ENCODE results near the gene GABBR2. TPM values are rescaled to one million over a fixed set of nuclear protein-coding genes. Genes with fewer than 3 reads are reported as not detected.
A peak's percentile ranks its signal among the peaks of the same experiment; 100 is the strongest.
"Not testable (repeated sequence)": the region's sequence is repeated elsewhere in the genome, so short reads cannot be mapped to it uniquely, and the experiment has no call there.

GABBR2 gene
- total RNA-seq, 1 donor = 0.27 TPM

DNA sequence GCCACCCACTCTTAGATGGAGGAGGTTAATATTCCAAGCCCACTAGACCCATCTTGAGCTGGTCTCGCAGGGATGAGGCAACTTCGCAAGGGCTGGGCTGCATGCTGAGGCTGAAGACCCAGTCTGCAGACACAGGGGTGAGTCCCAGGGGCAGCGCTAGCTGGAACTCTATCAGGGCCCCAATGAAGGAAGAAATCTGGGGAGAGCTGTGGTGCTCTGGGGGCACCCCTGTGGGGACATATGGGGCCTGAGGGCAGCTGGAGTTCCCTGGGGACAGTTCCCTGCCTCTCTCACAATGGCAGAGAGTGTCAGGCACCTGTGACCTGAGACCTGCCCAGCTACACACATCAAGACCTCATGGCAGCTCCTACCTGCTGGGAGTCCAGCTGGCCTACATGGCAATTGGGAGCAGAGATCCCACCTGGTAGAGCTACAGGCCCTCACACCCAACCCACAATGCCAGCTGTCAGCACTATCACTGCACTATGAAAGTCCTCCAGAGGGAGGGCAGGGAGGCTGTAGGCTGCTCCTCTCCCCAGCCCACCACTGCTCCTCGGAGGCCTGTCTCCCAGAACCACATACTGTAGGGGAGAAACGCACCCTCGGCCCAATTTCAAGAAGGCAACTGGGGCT, 202.2 kb downstream of the GABBR2 start:
- no peak for DNase-seq (ENCODE audit: low read depth)
- TF ChIP-seq, protein P1, sequence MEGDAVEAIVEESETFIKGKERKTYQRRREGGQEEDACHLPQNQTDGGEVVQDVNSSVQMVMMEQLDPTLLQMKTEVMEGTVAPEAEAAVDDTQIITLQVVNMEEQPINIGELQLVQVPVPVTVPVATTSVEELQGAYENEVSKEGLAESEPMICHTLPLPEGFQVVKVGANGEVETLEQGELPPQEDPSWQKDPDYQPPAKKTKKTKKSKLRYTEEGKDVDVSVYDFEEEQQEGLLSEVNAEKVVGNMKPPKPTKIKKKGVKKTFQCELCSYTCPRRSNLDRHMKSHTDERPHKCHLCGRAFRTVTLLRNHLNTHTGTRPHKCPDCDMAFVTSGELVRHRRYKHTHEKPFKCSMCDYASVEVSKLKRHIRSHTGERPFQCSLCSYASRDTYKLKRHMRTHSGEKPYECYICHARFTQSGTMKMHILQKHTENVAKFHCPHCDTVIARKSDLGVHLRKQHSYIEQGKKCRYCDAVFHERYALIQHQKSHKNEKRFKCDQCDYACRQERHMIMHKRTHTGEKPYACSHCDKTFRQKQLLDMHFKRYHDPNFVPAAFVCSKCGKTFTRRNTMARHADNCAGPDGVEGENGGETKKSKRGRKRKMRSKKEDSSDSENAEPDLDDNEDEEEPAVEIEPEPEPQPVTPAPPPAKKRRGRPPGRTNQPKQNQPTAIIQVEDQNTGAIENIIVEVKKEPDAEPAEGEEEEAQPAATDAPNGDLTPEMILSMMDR (IDR thresholded peaks at IDR 0.05; ENCODE audit: insufficient read depth, low read length) = no peak
- no peak overlapping the region for H3K4me3 ChIP-seq (ENCODE audit: low read depth, low read length)

GRCh38 chr9:98504298-98505282, 204.1 kb downstream of the GABBR2 start:
- H3K4me3 ChIP-seq (ENCODE audit: low read depth, low read length) = no peak overlapping the region
- DNase-seq (ENCODE audit: low read depth) = no peak
- TF ChIP-seq, protein P1 (IDR thresholded peaks at IDR 0.05; ENCODE audit: insufficient read depth, low read length) = no peak

DNA sequence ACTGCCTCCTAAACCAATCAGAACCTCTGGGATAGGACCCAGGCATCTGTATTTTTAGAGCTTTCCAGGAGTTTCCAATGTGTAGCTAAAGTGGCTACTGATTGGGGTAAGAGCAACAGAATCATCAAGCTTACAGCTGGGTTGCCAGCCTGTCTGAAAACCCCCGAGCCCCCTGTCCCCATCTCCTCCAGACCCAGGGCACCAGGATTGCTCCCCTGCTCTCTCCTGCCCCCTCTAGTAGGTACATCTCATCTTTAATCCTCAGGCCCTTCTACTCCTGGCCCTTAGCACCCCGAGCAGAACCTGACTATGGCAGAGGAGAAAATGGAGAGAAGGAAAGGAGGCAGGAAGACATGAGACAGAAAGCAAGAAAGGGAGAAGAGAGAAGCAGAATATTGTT, 204.9 kb downstream of the GABBR2 start:
- H3K4me3 ChIP-seq (ENCODE audit: low read depth, low read length) = no peak overlapping the region
- no peak for DNase-seq (ENCODE audit: low read depth)
- TF ChIP-seq, protein P1 (IDR thresholded peaks at IDR 0.05; ENCODE audit: insufficient read depth, low read length) = no peak

DNA sequence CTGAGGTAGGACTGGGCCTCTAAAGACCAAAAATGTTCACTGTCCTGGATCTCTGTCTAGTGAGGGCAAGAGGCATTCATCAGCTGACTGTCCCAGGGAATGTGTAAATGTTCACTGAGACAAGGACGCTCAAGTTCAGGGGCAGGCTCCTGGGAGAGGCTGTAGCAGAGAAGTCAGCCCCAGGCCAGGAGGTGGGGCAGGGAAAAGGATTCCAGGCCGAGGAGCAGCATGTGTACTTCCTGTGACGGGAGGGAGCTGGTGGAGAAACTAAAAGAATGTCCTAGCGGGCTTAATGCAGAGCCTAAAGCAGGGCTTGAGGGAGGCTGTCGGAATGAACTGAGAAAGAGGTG, 205.8 kb downstream of the GABBR2 start:
- H3K4me3 ChIP-seq (ENCODE audit: low read depth, low read length) = no peak overlapping the region
- TF ChIP-seq, protein P1 (IDR thresholded peaks at IDR 0.05; ENCODE audit: insufficient read depth, low read length) = no peak
- peak; percentile 59 for DNase-seq (ENCODE audit: low read depth)

GRCh38 chr9:98502311-98502975, 206.3 kb downstream of the GABBR2 start:
- no peak overlapping the region for H3K4me3 ChIP-seq (ENCODE audit: low read depth, low read length)
- DNase-seq (ENCODE audit: low read depth) = peak; percentile 43
- TF ChIP-seq, protein P1 (IDR thresholded peaks at IDR 0.05; ENCODE audit: insufficient read depth, low read length) = no peak

- TF ChIP-seq, protein P1 (IDR thresholded peaks at IDR 0.05; ENCODE audit: insufficient read depth, low read length) = no peak
- no peak for DNase-seq (ENCODE audit: low read depth)
Measured at GRCh38 chr9:98501819-98502218, 206.9 kb downstream of the GABBR2 start.

GRCh38 chr9:98501259-98501658, 207.5 kb downstream of the GABBR2 start:
- H3K4me3 ChIP-seq (ENCODE audit: low read depth, low read length); DNase-seq (ENCODE audit: low read depth): not testable (repeated sequence)

More at GRCh38 chr9:98501819-98502218, 206.9 kb downstream of the GABBR2 start:
- H3K4me3 ChIP-seq (ENCODE audit: low read depth, low read length) = no peak overlapping the region
